Urinary bladder (tissue), 4 donors: Measurements from ENCODE around the gene MAP3K21. TPM values are rescaled to one million over a fixed set of nuclear protein-coding genes. Genes with fewer than 3 reads are reported as not detected.

Experiments
- DNase-seq: peaks from one replicate; pipeline ENCODE4 v3.0.0-alpha.2; 2015; ENCODE audit errors: extremely low spot score
- H3K27ac ChIP-seq: one replicate; pipeline ENCODE4 v1.5.1; 2013; ENCODE audit warnings: low read depth, mild to moderate bottlenecking, moderate library complexity
- H3K36me3 ChIP-seq: one replicate; pipeline ENCODE4 v1.6.1; 2013; ENCODE audit warnings: mild to moderate bottlenecking, moderate library complexity; ENCODE audit not compliant: insufficient read depth
- H3K4me1 ChIP-seq: one replicate; pipeline ENCODE4 v1.6.1; 2013; ENCODE audit warnings: mild to moderate bottlenecking, moderate library complexity; ENCODE audit not compliant: insufficient read depth
- H3K4me3 ChIP-seq: one replicate; pipeline ENCODE4 v1.5.1; 2013; ENCODE audit warnings: low read depth, low read length
- WGBS: extraction: QIAGEN DNeasy Blood & Tissue Kit; methylation state at CpG from one replicate; pipeline ENCODE4 v1.1.7; 2013; 5-methylcytosine and 5-hydroxymethylcytosine counted together
- polyA plus RNA-seq: library from polyadenylated mRNA; stranded (reverse); fragments of 200-250 nt; gene quantifications from one replicate; pipeline ENCODE4 v1.2.3, GENCODE V29; 2013
- total RNA-seq: library from RNA; depleted of rRNA; stranded (reverse); fragments of >200 nt; gene quantifications from one replicate; pipeline ENCODE4 v1.2.3, GENCODE V29; 2014
- donor health status: healthy with polysubstance abuse.
- donor health status: healthy.

Gene MAP3K21
- total and polyA plus RNA-seq, 2 donors, result 0.44 to 2.6 TPM

DNA sequence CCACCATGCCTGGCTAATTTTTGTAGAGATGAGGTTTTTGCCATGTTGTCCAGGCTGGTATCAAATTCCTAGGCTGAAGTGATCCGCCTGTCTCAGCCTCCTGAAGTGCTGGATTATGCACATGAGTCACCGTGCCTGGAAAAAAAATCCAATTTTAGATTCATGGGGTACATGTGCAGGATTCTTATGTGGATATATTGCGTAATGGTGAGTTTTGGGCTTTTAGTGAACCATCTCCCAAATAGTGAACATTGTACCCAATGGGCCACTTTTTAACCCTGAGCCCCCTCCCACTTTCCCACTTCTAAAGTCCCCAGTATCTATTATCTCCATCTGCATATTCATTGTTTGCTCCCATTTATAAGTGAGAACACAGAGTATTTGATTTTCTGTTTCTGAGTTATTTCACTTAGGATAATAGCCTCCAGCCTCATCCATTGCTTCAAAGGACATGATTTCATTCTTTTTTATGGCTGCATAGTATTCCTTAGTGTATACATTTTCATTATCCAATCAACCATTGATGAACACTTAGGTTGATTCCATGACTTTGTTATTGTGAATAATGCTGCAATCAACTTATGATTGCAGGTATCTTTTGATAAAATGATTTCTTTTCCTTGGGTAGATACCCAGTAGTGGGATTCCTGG lies 104.4 kb downstream of the MAP3K21 start:
- H3K27ac ChIP-seq, result no peak overlapping the region
- no peak overlapping the region for H3K4me3 ChIP-seq
- H3K4me1 ChIP-seq, result no peaks in the 10 kb centered on the region
- DNase-seq, result no peak
- no peaks in the 10 kb centered on the region for H3K36me3 ChIP-seq
- 92% methylated on average over 3 of the region's 3 CpGs for WGBS

DNA sequence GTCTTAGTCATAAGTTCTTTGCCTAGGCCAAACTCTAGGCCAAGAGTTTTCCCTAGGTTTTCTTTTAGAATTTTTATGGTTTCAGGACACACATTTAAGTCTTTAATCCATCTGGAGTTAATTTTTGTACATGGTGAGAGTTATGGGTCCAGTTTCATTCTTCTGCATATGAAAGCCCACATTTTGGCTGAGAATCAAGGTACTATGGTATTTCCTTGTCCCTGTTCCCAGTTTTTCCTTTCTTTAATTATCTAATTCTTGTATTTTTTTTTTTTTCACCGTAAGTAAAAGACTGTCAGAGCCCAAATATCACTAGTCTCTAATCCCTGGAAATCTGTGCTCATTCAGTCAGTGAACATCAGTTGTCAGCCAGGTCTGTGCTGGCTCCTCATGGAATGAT lies 105.4 kb downstream of the MAP3K21 start:
- DNase-seq, result no peak

DNA sequence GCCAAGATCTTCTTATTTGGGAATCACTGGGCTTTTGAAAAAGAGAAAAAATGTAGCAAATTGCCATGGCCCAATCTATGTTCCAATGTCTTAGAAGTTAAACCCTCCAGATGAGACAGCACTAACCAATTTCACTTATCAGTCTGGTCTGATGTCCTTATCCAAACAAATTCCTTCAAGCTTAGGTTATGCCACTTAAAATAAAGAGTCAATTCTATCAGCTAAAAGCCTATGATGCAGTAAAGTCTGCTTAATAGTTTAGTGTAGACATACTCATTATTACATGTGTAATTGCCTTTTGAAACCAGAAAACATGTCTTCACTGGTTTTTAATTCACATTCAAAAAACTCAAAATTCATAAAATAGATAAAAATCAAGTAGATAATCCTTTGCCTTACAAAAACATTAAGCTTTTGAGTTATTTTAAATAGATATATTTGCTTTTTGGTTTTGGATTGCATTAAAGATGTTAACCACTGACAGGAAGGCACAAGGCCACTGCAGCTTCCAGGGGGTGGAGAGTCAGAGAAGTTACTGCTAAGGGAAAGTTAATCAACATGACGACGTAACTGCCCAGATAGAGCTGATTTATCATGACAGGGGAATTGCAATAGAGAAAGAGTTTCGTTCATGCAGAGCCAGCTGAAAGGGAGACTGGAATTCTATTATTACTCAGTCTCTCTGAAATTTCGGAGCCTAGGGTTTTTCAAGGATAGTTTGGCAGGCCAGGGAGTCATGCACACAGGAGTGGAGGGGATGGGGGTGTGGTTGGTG lies 106.1 kb downstream of the MAP3K21 start:
- H3K36me3 ChIP-seq, result no peaks in the 10 kb centered on the region
- no peak overlapping the region for H3K27ac ChIP-seq
- no peak for DNase-seq
- no peaks in the 10 kb centered on the region for H3K4me1 ChIP-seq
- WGBS, result 36% methylated on average over 4 of the region's 4 CpGs
- H3K4me3 ChIP-seq, result no peak overlapping the region

More for the DNA sequence above, 105.4 kb downstream of the MAP3K21 start:
- Histone ChIP-seq H3K36me3 (no peaks in the 10 kb centered on the region), H3K4me3 (no peak overlapping the region), H3K27ac (no peak overlapping the region), H3K4me1 (no peaks in the 10 kb centered on the region)
- 22% methylated on average over 1 of the region's 1 CpG for WGBS

Other genes starting within 250 kb of the MAP3K21 start
- gene PCNX2, start 32.0 kb upstream of the MAP3K21 start, total RNA-seq, result 36.9 TPM
- 5.2 TPM for gene PCNX2, start 32.0 kb upstream of the MAP3K21 start, polyA plus RNA-seq